GM12864 (cell line): ENCODE measurements around the gene MAGI1.
"Not testable (repeated sequence)": the region's sequence is repeated elsewhere in the genome, so short reads cannot be mapped to it uniquely, and the experiment has no call there.

Source experiments
- DNase-seq: peaks from one replicate; pipeline ENCODE4 v3.0.0-alpha.2; 2011; ENCODE audit warnings: low read depth
- H3K4me3 ChIP-seq: 2 replicates; pipeline ENCODE4 v1.5.1; 2011; ENCODE audit warnings: mild to moderate bottlenecking, low read depth, low read length, control low read depth
- CTCF ChIP-seq: IDR thresholded peaks from 2 replicates; pipeline ENCODE4 v1.5.1; 2011; ENCODE audit warnings: low read depth, mild to moderate bottlenecking, moderate library complexity, low read length, control low read depth, inconsistent platforms; ENCODE audit errors: missing control alignments

MAGI1 gene

GRCh38 chr3:65556934-65557577 lies 481.7 kb downstream of the MAGI1 start:
- no peak overlapping the region for H3K4me3 ChIP-seq
- no peak for DNase-seq
- TF ChIP-seq CTCF = no peak

- H3K4me3 ChIP-seq = no peak overlapping the region
- DNase-seq = no peak
- no peak for TF ChIP-seq CTCF
These were observed 486.3 kb downstream of the MAGI1 start for GRCh38 chr3:65552434-65552833.

GRCh38 chr3:65551945-65552344 lies 486.8 kb downstream of the MAGI1 start:
- DNase-seq = no peak
- no peak for TF ChIP-seq CTCF
- H3K4me3 ChIP-seq = no peak overlapping the region

GRCh38 chr3:65550137-65550536 lies 488.6 kb downstream of the MAGI1 start:
- no peak for DNase-seq
- no peak for TF ChIP-seq CTCF
- no peak overlapping the region for H3K4me3 ChIP-seq

- TF ChIP-seq CTCF = no peak
- DNase-seq = no peak
- no peak overlapping the region for H3K4me3 ChIP-seq
These were observed 489.1 kb downstream of the MAGI1 start for GRCh38 chr3:65549626-65549959.

- no peak for TF ChIP-seq CTCF
- H3K4me3 ChIP-seq = no peak overlapping the region
- DNase-seq = no peak
These were observed 489.7 kb downstream of the MAGI1 start for GRCh38 chr3:65548848-65549625.

- DNase-seq = no peak
- no peak for TF ChIP-seq CTCF
- no peak overlapping the region for H3K4me3 ChIP-seq
These were observed 493.3 kb downstream of the MAGI1 start for GRCh38 chr3:65545429-65545828.

- not testable (repeated sequence) for DNase-seq, H3K4me3 ChIP-seq
These were observed 495.3 kb downstream of the MAGI1 start for GRCh38 chr3:65543391-65543790.
